ENCODE data around the gene RESF1. TPM values are rescaled to one million over a fixed set of nuclear protein-coding genes. Genes with fewer than 3 reads are reported as not detected.

RESF1 gene
- total and polyA plus RNA-seq, 2 experiments from 2014 or later, result 134 to 313 TPM

DNA sequence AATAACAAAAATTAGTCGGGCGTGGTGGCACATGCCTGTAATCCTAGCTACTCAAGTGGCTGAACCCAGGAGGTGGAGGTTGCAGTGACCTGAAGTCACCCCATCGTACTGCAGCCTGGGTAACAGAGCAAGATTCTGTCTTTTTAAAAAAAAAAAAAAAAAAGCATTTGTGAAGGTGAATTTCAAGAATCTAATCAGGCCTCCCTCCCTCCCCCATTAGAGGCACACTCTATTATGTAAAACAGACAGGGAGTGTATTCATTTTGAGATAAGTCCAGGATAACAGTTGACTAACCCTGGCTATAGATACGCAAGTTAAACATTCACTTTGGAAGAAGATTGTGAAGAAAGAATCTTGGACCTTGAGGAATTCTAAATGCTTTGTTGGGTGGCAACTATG lies 2.9 kb downstream of the RESF1 start:
- Histone ChIP-seq H3K4me3 (peak overlapping the region; percentile 92), H3K27ac (ENCODE audit: low read depth) (peak overlapping the region; percentile 71), H3K27me3 (ENCODE audit: insufficient read depth) (no peaks in the 10 kb centered on the region), H3K4me1 (ENCODE audit: insufficient read depth) (peaks cover 53% of the 10 kb centered on the region), H2AFZ (no peak overlapping the region), H3K4me2 (peak overlapping the region; percentile 90), H3K9me2 (ENCODE audit: insufficient read depth) (no peaks in the 10 kb centered on the region), H4K20me1 (replicated peaks; ENCODE audit: insufficient read depth) (peaks cover 38% of the 10 kb centered on the region), H3F3A (replicated peaks; ENCODE audit: low read depth) (peaks cover 19% of the 10 kb centered on the region), H3K79me2 (replicated peaks; ENCODE audit: insufficient read depth) (peaks cover 75% of the 10 kb centered on the region), H3K36me3 (ENCODE audit: insufficient read depth) (peaks cover 26% of the 10 kb centered on the region)
- peaks cover 56% of the 10 kb centered on the region for H3K4me1 Mint-ChIP-seq
- H3K4me3 Mint-ChIP-seq, result peak overlapping the region; percentile 18; the same call in 1 of the 3 replicates
- H3K27ac Mint-ChIP-seq, result no peak overlapping the region
- ATAC-seq, result no peak
- peaks cover 69% of the 10 kb centered on the region for H3K36me3 Mint-ChIP-seq (ENCODE audit: low read depth)
- TF ChIP-seq EZH2 (IDR thresholded peaks at IDR 0.05; ENCODE audit: low read depth, unreplicated experiment) (no peak), POLR2AphosphoS5 (IDR thresholded peaks at IDR 0.05; ENCODE audit: low read depth) (no peak), ZNF114 (CRISPR knock-in tag; IDR thresholded peaks at IDR 0.05) (no peak), CREB1 (CRISPR knock-in tag; IDR thresholded peaks at IDR 0.05; ENCODE audit: low read depth) (no peak), EZH2phosphoT487 (IDR thresholded peaks at IDR 0.05; ENCODE audit: unreplicated experiment) (no peak), ZNF331 (CRISPR knock-in tag; IDR thresholded peaks at IDR 0.05; ENCODE audit: low read depth) (no peak), NANOG (IDR thresholded peaks at IDR 0.05; ENCODE audit: borderline replicate concordance) (no peak), STAT1 (IDR thresholded peaks at IDR 0.05; ENCODE audit: unreplicated experiment) (no peak), JUNB (IDR thresholded peaks at IDR 0.05; ENCODE audit: unreplicated experiment) (no peak)
- TF ChIP-seq, protein P1, sequence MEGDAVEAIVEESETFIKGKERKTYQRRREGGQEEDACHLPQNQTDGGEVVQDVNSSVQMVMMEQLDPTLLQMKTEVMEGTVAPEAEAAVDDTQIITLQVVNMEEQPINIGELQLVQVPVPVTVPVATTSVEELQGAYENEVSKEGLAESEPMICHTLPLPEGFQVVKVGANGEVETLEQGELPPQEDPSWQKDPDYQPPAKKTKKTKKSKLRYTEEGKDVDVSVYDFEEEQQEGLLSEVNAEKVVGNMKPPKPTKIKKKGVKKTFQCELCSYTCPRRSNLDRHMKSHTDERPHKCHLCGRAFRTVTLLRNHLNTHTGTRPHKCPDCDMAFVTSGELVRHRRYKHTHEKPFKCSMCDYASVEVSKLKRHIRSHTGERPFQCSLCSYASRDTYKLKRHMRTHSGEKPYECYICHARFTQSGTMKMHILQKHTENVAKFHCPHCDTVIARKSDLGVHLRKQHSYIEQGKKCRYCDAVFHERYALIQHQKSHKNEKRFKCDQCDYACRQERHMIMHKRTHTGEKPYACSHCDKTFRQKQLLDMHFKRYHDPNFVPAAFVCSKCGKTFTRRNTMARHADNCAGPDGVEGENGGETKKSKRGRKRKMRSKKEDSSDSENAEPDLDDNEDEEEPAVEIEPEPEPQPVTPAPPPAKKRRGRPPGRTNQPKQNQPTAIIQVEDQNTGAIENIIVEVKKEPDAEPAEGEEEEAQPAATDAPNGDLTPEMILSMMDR (conservative IDR thresholded peaks at IDR 0.05; ENCODE audit: low read depth in 2 of 2), result no peak
- TF ChIP-seq, protein P2, sequence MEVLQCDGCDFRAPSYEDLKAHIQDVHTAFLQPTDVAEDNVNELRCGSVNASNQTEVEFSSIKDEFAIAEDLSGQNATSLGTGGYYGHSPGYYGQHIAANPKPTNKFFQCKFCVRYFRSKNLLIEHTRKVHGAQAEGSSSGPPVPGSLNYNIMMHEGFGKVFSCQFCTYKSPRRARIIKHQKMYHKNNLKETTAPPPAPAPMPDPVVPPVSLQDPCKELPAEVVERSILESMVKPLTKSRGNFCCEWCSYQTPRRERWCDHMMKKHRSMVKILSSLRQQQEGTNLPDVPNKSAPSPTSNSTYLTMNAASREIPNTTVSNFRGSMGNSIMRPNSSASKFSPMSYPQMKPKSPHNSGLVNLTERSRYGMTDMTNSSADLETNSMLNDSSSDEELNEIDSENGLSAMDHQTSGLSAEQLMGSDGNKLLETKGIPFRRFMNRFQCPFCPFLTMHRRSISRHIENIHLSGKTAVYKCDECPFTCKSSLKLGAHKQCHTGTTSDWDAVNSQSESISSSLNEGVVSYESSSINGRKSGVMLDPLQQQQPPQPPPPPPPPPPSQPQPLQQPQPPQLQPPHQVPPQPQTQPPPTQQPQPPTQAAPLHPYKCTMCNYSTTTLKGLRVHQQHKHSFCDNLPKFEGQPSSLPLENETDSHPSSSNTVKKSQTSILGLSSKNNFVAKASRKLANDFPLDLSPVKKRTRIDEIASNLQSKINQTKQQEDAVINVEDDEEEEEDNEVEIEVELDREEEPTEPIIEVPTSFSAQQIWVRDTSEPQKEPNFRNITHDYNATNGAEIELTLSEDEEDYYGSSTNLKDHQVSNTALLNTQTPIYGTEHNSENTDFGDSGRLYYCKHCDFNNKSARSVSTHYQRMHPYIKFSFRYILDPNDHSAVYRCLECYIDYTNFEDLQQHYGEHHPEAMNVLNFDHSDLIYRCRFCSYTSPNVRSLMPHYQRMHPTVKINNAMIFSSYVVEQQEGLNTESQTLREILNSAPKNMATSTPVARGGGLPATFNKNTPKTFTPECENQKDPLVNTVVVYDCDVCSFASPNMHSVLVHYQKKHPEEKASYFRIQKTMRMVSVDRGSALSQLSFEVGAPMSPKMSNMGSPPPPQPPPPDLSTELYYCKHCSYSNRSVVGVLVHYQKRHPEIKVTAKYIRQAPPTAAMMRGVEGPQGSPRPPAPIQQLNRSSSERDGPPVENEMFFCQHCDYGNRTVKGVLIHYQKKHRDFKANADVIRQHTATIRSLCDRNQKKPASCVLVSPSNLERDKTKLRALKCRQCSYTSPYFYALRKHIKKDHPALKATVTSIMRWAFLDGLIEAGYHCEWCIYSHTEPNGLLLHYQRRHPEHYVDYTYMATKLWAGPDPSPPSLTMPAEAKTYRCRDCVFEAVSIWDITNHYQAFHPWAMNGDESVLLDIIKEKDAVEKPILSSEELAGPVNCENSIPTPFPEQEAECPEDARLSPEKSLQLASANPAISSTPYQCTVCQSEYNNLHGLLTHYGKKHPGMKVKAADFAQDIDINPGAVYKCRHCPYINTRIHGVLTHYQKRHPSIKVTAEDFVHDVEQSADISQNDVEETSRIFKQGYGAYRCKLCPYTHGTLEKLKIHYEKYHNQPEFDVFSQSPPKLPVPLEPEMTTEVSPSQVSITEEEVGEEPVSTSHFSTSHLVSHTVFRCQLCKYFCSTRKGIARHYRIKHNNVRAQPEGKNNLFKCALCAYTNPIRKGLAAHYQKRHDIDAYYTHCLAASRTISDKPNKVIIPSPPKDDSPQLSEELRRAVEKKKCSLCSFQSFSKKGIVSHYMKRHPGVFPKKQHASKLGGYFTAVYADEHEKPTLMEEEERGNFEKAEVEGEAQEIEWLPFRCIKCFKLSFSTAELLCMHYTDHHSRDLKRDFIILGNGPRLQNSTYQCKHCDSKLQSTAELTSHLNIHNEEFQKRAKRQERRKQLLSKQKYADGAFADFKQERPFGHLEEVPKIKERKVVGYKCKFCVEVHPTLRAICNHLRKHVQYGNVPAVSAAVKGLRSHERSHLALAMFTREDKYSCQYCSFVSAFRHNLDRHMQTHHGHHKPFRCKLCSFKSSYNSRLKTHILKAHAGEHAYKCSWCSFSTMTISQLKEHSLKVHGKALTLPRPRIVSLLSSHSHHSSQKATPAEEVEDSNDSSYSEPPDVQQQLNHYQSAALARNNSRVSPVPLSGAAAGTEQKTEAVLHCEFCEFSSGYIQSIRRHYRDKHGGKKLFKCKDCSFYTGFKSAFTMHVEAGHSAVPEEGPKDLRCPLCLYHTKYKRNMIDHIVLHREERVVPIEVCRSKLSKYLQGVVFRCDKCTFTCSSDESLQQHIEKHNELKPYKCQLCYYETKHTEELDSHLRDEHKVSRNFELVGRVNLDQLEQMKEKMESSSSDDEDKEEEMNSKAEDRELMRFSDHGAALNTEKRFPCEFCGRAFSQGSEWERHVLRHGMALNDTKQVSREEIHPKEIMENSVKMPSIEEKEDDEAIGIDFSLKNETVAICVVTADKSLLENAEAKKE (CRISPR knock-in tag; IDR thresholded peaks at IDR 0.05), result no peak
- TF ChIP-seq, protein P3, sequence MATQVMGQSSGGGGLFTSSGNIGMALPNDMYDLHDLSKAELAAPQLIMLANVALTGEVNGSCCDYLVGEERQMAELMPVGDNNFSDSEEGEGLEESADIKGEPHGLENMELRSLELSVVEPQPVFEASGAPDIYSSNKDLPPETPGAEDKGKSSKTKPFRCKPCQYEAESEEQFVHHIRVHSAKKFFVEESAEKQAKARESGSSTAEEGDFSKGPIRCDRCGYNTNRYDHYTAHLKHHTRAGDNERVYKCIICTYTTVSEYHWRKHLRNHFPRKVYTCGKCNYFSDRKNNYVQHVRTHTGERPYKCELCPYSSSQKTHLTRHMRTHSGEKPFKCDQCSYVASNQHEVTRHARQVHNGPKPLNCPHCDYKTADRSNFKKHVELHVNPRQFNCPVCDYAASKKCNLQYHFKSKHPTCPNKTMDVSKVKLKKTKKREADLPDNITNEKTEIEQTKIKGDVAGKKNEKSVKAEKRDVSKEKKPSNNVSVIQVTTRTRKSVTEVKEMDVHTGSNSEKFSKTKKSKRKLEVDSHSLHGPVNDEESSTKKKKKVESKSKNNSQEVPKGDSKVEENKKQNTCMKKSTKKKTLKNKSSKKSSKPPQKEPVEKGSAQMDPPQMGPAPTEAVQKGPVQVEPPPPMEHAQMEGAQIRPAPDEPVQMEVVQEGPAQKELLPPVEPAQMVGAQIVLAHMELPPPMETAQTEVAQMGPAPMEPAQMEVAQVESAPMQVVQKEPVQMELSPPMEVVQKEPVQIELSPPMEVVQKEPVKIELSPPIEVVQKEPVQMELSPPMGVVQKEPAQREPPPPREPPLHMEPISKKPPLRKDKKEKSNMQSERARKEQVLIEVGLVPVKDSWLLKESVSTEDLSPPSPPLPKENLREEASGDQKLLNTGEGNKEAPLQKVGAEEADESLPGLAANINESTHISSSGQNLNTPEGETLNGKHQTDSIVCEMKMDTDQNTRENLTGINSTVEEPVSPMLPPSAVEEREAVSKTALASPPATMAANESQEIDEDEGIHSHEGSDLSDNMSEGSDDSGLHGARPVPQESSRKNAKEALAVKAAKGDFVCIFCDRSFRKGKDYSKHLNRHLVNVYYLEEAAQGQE (IDR thresholded peaks at IDR 0.05; ENCODE audit: unreplicated experiment), result no peak
- TF ChIP-seq, protein P4, sequence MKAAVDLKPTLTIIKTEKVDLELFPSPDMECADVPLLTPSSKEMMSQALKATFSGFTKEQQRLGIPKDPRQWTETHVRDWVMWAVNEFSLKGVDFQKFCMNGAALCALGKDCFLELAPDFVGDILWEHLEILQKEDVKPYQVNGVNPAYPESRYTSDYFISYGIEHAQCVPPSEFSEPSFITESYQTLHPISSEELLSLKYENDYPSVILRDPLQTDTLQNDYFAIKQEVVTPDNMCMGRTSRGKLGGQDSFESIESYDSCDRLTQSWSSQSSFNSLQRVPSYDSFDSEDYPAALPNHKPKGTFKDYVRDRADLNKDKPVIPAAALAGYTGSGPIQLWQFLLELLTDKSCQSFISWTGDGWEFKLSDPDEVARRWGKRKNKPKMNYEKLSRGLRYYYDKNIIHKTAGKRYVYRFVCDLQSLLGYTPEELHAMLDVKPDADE (IDR thresholded peaks at IDR 0.05), result no peak
- no peak for DNase-seq (ENCODE audit: low spot score)
- H3K9me3 Mint-ChIP-seq, result peaks cover 14% of the 10 kb centered on the region
- peaks cover 5% of the 10 kb centered on the region for H3K27me3 Mint-ChIP-seq (ENCODE audit: insufficient read depth, low read depth, poor library complexity)

Measured in GM23338 (cell line).